Thyroid gland (tissue), 4 donors: ENCODE measurements around the gene ECT2L.

ENCODE experiments used
- POLR2A ChIP-seq, 2 donors: fragments of 450-650 bp; IDR thresholded peaks; one replicate each; pipeline ENCODE4 v1.6.1; 2017; ENCODE audit warnings: antibody characterized with exemption in 2 of 2, mild to moderate bottlenecking in 2 of 2, moderate library complexity in 1 of 2
- TF ChIP-seq, protein P1 (sequence below), 6 experiments: fragments of 200-600 bp in 3 of 6; fragments of 450-650 bp in 3 of 6; sonication (generic) in 3 of 6; IDR thresholded peaks; one replicate each; pipeline ENCODE4 v1.5.1; 2016 to 2019; ENCODE audit warnings: antibody characterized with exemption in 6 of 6, mild to moderate bottlenecking in 2 of 6, inconsistent platforms in 1 of 6, moderate library complexity in 1 of 6

DNA sequence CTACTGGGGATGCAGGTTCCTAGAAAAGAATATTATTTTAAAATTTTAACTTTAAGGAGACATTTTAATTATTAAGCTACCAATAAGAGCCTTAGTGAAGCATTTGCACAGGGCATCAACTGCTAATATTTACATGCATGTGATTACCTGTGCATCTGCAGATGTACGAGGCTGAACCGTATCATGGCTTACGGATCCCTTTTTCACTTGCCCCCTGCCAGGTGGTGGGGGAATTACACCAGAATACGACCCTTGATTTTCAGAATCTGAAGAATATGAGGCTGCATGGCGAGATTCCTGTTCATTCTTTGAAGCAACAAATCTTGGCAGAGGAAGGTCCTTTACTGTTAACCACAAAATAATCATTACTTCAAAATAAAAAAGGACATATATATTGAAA, 149.5 kb downstream of the ECT2L start:
- TF ChIP-seq, protein P1, sequence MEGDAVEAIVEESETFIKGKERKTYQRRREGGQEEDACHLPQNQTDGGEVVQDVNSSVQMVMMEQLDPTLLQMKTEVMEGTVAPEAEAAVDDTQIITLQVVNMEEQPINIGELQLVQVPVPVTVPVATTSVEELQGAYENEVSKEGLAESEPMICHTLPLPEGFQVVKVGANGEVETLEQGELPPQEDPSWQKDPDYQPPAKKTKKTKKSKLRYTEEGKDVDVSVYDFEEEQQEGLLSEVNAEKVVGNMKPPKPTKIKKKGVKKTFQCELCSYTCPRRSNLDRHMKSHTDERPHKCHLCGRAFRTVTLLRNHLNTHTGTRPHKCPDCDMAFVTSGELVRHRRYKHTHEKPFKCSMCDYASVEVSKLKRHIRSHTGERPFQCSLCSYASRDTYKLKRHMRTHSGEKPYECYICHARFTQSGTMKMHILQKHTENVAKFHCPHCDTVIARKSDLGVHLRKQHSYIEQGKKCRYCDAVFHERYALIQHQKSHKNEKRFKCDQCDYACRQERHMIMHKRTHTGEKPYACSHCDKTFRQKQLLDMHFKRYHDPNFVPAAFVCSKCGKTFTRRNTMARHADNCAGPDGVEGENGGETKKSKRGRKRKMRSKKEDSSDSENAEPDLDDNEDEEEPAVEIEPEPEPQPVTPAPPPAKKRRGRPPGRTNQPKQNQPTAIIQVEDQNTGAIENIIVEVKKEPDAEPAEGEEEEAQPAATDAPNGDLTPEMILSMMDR (IDR thresholded peaks at IDR 0.05): no peak
- no peak for TF ChIP-seq POLR2A (IDR thresholded peaks at IDR 0.05)
